HG02938 (cell line): Measurements from ENCODE around the gene ERMP1.

Experiments used
- ATAC-seq: cut with Tn5 transposase; IDR thresholded peaks from one replicate; pipeline ENCODE4 v1.9.1; 2021; ENCODE audit warnings: mild to moderate bottlenecking, moderate library complexity; ENCODE audit not compliant: unreplicated experiment

The ERMP1 gene

DNA sequence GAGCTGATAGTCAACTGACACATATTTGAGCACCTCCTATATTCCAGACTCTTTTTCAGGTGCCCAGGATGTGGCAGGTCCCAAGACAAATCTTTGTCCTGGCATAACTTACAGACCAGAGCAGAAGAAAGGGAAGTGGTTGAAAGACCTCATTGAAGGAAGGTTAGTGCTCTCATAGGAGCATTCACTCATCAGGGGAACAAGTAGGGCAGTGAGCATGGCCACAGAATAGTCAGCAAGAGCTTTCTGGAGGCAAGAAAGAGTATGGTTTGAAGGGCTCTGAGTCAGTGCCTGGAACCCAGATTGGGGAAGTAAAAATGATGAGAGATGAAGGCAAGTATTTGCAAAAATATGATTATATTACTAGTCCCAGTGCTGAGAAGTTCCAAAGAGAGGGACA, 25.0 kb upstream of the ERMP1 start:
- no peak for ATAC-seq

GRCh38 chr9:5854063-5854790, 21.3 kb upstream of the ERMP1 start:
- ATAC-seq, result no peak

DNA sequence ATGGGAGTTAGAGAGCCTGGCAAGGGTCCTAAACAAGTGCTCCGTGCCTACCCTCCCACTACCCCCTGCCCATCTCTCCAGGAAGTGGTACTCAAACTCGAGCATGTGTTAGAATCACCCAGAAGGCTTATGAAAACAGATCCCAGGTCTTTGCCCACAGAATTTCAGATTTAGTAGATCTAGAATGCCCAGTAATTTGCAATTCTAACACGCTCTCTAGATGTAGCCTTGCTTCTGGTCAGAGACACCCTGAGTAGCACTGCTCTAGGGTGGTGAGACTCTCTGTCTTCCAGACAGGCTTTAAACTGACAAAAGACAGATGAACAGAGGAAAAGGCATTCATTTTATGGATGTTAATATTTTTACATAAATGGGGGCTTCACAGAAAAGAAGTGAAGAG, 20.7 kb upstream of the ERMP1 start:
- no peak for ATAC-seq

DNA sequence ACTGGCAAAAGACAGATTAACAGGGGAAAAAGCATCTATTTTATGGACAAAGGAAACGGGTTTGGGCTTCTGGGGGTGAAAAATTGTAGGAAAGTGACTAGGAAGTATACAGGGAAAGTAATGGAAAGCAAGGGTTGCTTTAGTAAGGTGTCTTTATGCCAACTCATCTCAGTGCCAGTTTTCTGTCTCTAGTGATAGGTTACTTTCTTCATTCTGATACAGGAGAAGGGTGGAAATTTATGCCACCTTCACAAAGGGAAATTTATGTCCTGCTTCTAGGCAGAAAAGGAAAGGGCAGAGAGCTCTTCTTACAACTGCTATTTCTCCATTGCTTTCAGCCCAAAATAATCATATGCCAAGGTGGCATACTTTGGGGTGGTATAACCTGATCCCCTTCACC, 20.1 kb upstream of the ERMP1 start:
- no peak for ATAC-seq

DNA sequence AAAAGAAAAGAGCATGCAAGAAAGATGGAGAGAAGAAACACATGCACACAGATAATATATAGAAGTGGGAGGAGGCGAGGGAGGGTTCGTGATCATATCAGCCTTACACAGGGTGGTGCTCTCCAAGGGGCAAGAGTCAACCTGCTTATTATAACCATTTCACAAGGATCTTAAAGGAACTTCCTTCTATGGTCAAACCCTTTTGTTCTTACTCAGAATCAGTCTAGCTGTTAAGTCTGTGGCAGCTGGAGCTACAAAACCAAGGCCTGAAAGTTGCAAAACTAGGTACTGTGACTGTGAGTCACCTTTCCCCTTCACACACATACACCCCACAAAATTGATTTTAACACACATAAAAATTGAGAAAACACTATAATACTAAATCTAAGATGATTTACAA, 18.5 kb upstream of the ERMP1 start:
- ATAC-seq, result peak; percentile 97

GRCh38 chr9:5850724-5851122, 17.8 kb upstream of the ERMP1 start:
- no peak for ATAC-seq

DNA sequence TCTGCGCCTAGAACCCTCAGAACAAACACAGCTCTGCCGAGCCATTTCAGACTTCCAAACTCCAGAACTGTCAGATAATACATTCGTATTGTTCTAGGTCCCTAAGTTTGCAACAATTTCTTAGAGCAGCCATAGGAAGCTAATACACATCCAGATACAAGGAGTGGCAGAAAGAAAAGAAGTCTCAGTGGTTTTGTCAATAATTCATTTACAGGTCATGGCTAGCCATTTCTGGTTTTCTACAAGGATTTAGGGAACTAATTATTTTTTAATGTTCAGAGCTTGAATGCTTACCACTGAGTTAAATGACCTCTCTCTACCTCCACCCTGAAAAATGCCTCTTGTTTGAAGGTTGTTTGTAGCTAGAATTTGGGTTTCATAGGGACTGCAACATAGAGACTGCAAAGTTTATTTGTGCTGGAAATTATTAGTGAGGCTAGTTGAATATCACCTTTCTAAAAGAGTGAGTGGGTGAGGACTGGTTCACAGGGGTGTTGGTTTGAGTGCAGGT, 15.5 kb upstream of the ERMP1 start:
- peak; percentile 30 for ATAC-seq

- ATAC-seq, result no peak
Measured at GRCh38 chr9:5846501-5846921, 13.6 kb upstream of the ERMP1 start.

GRCh38 chr9:5846096-5846495, 13.2 kb upstream of the ERMP1 start:
- no peak for ATAC-seq

- no peak for ATAC-seq
Measured at GRCh38 chr9:5845157-5845531, 12.2 kb upstream of the ERMP1 start.

DNA sequence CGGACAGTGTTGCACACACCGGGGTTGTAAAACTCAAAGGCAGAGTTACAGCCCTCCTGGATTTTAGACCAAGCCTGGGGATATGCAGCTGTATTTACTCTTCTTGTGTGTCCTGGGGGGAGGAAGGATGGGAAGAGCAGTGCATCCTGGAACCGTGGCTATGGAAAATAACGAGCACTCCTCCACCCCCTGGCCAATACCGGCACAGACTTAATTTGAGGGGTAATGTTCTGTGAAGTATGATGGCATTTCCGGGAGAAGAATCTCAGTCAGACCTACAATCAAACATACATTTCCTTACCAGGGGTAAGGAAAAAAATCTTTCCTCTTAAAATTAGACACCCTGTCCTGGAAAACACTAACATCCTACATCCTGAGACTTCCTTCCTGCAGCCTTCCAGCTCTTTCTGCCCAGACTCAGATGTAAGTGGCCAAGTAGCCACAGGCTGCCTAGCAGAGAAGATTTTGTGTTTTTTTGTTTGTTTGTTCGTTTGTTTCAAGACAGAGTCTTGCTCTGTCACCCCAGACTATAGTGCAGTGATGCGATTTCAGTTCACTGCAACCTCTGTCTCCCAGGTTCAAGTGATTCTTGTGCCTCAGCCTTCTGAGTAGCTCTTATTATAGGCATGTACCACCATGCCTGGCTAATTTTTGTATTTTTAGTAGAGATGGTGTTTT, 11.0 kb upstream of the ERMP1 start:
- no peak for ATAC-seq

DNA sequence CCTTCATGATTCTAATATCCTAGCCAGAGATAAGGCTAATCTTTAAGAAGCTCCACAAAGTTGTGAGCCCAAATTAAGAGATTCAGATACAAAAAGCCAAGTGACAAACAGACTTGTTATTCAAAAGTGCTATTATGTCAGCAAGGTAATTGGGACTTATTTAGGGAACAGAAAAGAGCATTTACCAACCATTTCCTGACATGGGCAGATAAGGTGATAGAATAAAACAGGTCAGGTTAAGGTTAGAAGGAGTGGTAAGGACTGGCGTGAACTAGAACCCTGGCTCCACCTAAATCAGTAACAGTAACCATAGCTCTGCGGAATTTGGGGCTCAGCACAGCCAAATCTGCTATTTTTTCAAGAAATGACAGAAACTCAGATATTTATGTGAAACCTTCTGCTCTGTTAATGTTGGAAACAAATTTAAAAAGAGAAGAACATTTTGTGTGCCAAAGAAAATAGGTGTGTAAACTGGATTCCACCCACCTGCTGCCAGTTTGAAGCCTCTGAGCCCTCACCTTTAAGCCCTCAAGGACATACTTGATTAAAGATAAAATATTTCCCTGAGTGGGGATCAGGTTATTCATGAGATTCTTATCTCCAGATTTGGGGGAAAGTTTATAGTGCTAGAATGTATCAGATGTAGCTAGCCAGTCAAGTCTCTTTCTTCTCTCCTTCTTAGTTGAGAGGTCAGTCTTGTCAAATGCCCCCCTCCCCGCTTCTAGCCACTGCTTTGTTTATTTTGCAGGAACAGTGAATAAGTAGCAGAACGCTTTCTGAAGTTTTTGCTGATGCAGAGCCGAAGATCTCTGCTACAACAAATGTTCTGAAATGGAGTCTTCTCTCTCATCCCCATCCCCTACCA, 10.2 kb upstream of the ERMP1 start:
- no peak for ATAC-seq

DNA sequence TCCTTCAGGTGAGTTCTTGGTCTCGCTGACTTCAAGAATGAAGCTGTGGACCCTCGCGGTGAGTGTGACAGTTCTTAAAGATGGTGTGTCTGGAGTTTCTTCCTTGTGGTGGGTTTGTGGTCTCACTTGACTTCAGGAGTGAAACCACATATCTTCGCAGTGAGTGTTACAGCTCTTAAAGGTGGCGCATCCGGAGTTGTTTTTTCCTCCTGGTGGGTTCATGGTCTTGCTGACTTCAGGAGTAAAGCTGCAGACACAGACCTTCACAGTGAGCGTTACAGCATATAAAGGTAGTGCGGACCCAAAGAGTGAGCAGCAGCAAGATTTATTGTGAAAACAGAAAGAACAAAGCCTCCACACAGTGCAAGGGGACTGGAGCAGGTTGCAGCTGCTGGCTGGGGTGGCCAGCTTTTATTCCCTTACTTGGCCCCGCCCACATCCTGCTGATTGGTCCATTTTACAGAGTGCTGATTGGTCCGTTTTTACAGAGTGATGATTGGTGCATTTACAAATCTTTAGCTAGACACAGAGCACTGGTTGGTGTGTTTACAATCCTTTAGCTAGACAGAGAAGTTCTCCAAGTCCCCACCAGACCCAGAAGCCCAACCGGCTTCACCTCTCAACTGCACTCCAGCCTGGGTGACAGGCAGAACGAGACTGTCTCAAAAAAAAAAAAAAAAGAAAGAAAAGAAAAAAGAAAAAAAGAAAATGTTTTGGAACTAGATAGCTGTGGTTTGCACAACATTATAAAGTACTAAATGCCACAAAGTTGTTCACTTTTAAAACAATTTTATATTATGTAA, 9.1 kb upstream of the ERMP1 start:
- peak; percentile 36 for ATAC-seq

DNA sequence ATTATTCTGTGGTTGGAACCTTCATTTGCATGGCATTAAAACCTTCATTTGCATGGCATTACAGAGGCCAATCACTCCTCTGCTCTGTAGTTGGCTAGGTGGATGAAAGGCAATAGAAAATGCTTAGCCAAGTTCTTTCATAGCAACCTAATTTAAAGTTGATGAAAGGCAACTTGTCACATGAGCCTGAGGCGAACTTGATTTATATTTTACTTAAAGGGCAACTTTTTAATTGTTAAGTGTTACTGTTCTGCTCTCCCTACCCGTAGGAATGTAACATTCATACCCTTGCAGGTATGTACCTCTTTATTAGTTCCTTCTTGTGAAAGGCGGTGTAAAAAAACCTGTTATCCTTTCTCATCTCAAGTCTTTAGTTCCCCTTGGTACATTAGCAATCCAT, 7.9 kb upstream of the ERMP1 start:
- ATAC-seq, result no peak

GRCh38 chr9:5839572-5839902, 6.6 kb upstream of the ERMP1 start:
- ATAC-seq, result no peak

GRCh38 chr9:5838884-5839571, 6.1 kb upstream of the ERMP1 start:
- no peak for ATAC-seq

GRCh38 chr9:5835808-5836207, 2.9 kb upstream of the ERMP1 start:
- no peak for ATAC-seq

DNA sequence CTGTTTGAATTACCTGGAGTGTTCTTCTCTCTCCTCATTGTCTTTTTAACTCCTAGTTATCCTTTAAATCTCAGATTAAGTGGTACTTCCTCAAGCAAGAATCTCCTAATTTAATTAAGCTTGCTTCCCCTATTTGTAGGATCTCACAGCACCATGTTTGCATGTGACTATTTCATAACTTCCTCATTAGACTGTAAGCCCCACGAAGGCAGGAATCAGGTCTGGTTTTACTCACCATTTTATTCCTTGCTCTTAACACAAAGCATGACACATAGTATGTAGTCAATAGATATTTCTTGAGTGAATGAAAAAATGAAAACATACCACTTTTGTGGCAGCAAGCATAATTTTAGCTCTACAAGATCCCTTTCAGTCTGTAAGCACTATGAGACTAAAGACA, 1.3 kb upstream of the ERMP1 start:
- no peak for ATAC-seq

DNA sequence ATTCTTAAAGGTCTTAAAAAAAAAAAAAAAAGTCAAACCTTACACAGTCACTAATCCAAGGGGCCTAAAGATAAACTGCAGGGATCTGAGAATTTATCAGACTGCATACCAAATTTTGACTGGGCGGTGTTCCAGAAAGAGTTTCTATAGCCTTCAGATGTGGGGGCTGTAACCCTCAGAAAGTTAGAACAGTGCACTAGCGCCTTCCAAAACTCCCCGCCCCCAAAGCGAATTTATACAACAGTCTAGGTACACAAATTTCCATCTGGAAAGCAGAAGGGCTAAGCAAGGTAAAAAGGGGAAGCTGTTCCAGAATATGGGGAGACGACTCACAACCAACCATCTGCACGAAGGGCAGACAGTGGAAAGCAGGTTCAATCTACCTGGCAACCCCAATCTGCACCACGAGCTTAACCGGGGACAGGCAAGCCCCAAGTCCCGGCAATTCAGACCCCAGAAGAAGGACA, 813 bp downstream of the ERMP1 start:
- ATAC-seq, result peak; percentile 2
